EL (cell line): ENCODE measurements around the gene CPEB4.

Source experiments
- DNase-seq: peaks from one replicate; pipeline ENCODE4 v3.0.0-alpha.2; 2016

The CPEB4 gene

GRCh38 chr5:173859408-173860159, 28.6 kb upstream of the CPEB4 start:
- DNase-seq, result peak; percentile 15

DNA sequence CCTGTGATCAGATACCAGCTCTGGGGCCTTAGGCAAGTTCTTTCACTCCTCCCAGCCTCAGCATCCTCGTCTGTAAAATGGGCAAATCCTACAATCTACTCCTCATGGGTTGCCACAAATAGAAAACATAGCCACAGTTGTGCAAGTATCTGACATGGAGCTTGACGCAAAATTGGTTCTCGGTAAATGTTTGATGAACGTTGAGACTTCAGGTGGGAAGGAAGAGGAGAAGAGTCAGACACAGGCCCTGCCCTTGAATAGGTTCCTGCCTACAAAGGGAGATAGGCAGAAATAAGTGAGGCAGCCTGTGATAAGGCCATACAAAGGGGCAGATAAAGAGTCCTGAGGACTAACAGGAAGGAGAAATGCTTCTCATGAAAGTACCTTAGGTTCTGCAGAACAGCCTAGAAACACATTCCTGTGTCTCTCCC, 26.1 kb upstream of the CPEB4 start:
- DNase-seq, result no peak

DNA sequence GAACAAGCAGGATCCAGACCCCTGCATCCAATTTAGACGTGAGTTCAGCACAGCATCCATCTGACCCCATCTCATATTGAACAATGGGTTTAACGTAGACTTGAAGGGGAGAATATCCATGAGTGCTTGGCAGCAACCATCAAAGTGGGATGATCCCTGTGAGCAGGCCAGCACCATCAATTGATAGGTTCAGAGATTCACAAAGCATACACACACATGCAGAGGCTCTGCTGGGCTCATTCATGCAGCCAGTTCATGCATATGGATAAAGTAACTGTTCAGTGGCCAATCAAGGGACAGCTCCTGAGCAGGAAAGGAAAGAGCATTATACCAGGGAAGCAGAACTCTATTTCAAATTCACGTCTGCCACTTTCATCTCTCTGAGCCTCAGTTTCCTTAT, 24.8 kb upstream of the CPEB4 start:
- DNase-seq, result no peak

- no peak for DNase-seq
Measured at GRCh38 chr5:173864126-173865050, 23.8 kb upstream of the CPEB4 start.

DNA sequence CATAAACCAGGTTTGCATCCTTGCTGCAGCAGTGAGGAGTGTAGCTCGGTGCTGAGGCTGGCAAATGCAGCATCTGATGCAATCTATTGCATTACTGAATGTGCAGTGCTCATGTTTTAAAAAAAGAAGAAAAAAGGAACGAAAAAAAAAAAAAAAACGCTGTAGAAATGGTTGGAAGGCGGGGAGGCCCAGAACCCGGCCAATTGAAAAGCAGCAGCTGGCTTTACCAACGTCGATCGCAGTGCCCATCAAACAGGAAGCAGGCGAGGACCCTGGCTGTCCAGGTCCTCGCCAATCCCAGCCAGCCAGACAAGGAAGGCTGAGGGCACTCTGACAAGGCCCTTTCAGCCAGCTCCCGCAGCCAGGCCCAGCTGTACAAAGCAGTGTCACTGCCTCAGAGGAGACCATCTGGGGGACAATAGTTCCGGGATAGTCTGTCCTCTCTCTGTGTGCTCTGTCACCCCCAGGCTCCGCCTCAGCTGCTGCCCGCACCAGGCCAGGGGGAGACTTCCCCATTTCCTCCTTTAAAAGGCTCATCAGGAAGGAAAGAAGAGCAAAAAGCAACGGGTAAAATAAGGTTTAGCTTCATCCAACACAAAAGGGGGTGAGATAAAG, 21.8 kb upstream of the CPEB4 start:
- no peak for DNase-seq

DNA sequence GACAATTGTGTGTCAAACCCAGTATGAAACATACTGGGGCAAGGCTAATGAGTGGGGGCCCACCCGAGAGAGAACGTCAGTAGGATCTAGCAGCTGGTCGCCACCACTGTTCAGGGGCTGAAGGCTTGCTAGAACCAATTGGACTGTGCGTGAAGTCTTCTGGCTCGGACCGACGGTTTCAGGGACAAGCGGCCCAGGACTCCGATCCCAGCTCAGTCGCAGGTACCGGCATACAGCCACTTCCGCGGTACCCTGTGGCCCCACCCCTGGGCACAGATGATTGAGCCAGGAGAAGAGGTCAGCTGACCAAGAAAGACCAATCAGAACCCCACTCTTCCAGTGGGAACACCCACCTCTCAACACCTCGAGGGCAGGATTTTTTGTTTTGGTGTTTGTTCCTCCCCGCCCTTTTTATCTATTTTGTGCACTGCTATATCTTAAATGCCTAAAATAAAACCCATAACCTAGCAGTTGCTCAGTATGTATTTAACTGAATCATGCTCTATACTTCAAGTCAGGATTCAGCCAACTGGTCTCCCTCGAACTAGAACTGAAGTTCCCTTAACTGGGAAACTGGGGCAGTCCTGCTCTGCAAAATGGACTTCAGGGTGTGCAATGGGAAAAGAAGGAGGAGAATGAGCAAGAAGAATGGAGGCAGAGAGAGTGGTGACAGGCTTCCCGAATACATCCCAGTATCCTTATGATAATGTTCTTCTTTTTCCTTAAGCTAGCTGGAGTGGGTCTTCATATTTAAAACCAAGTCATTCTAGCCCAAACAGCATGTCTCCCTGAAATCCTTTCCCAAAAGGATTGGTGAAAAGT, 21.1 kb upstream of the CPEB4 start:
- DNase-seq, result no peak

DNA sequence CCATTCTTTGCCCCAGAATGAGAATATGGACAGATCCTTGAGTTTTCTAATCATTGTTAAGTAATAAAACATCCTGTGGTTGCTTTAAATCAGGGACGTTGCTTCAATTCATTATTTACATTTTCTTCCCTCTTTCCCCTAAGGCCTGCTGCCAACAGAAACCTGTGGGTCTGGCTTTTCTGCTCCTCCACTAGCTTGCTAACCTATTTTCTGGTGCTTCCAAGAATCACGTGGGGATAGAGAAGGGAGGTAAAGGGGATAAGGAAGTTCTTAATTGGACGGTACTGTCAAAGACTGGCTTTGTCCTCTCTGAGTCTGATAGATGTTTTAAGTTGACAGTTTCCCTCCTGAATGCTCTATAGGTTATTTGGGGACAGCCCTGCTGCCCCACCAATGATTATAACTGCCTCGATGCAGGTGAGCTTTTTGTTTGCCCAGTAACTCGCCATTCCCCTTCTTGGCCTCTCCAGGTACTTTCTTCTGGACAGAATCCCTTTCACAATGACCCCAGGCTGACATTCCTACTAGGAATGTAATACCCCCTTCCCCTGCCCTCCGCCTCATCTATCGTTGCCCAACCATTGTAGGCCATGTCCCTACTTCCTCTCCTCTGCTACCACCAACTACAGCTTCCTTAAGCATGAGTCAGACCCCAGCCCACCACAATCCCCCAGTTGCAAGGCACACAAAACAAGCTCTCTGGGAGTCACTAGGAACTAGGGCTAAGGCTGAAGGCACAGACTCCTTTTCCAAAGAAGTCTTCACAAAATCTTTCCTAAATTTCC, 19.9 kb upstream of the CPEB4 start:
- DNase-seq, result peak; percentile 74

- no peak for DNase-seq
Measured at GRCh38 chr5:173869316-173869715, 18.8 kb upstream of the CPEB4 start.

- no peak for DNase-seq
Measured at GRCh38 chr5:173872957-173873305, 15.2 kb upstream of the CPEB4 start.

DNA sequence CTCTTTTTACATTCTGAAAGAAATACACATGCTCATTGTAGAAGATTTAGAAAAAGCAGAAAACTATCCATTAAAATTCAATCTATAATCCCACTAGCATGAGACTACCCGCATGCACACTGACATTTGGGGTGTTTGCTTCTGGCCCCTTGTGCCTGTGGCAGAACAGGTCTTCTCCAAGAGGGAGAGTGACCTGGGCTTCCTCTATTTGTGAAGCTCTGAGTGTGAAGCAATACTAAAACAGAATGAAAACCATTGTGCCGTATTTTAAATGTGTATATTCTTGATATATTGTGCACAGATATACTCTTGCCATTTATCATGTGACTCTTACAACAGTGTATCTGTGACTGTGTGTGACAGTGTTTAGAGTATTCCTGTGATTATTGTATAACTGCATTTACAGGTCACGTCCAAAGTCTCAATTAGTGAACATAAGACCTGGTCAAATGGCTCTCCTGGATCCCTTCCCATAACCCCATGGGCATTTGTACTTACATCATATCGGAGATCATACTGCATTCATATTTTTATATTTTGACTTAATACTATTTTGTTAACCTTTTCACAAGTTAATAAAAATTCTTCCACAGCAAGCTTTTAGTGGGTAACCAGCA, 14.7 kb upstream of the CPEB4 start:
- DNase-seq, result no peak

- no peak for DNase-seq
Measured at GRCh38 chr5:173875189-173875588, 13.0 kb upstream of the CPEB4 start.

DNA sequence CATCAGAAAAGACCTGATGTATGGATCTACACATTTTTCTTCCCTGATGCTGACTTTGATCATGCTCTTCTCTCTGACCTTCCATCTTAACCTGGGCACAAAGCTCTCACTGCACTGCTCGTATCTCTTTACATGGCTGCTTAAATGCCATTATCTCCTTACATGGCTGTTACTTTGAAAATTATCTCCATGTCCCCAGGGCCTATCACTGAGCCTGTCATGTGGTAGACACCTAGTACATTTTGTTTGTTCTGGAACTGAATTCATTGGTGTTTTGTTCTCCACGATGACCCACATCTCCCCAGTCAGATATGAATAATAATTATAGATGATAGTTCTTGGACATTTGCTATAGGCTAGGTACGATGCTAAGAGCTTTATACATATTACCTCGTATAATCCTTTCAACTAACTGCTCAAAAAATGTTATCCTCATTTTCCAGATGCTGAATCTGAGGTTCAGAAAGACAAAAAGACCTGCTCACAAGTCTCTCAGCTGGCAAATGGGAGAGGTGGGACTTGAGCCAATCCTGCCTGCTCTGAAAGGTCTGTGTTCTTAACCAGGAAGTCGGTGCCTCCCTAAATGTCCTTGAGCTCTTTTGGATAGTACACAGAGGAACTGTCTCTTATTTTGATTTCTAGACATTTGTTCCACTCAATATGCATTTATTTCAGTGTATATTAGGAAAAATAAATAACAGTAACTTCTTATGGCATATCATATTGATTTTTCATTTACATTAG, 9.8 kb upstream of the CPEB4 start:
- no peak for DNase-seq

- peak; percentile 92 for DNase-seq
Measured at GRCh38 chr5:173880306-173880985, 7.7 kb upstream of the CPEB4 start.

GRCh38 chr5:173881811-173882575, 6.2 kb upstream of the CPEB4 start:
- peak; percentile 56 for DNase-seq

DNA sequence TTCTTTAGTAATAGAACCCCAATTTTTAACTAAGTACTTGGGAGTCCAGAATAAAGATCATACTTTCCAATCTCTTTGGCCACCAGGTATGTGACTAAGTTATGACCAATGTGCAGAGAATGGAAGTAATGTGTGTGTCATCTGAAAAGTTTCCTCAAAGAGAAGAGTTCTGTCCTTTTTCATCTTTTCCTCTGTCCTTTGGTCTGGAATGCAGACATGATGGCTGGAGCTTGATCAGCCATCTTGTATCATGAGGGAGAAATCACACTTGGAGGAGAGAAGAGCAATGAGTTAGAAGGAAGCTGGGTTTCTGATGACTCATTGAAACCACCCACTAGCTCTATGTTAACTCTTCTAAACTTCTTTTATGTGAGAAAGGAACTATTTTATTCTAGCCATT, 5.5 kb upstream of the CPEB4 start:
- peak; percentile 52 for DNase-seq

GRCh38 chr5:173883347-173883924, 4.7 kb upstream of the CPEB4 start:
- no peak for DNase-seq

GRCh38 chr5:173884402-173885053, 3.6 kb upstream of the CPEB4 start:
- no peak for DNase-seq

DNA sequence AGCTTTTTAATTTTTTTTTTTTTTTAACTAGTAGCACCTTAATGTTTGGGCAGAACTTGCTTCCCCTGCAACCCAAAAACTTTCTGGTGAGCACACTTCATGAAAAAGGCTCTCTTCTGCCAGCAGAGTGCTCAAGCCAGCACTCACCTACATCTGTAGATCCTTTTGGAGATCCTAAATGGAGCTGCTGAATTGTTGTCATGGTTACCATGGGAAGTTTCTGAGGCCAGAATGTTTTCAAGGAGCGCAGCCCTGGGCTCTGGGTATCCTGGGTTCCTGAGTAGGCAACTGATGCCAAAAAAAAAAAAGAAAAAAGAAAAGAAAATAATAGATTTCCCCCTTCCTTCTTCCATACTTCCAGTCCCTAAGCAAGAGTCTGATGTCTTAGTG, 3.1 kb upstream of the CPEB4 start:
- no peak for DNase-seq
